HG03060 (cell line): ENCODE measurements around the gene ZNF799.
"Not testable (repeated sequence)": the region's sequence is repeated elsewhere in the genome, so short reads cannot be mapped to it uniquely, and the experiment has no call there.

Experiments used
- ATAC-seq: cut with Tn5 transposase; IDR thresholded peaks from one replicate; pipeline ENCODE4 v1.9.1; 2021; ENCODE audit warnings: low read depth, moderate number of reproducible peaks; ENCODE audit not compliant: unreplicated experiment

Gene ZNF799

GRCh38 chr19:12400633-12401502, at the start of gene ZNF799:
TSS of gene ZNF799 (minus strand) at chr19:12401271. CDS start at chr19:12401070, 201 bp downstream.
- ATAC-seq: peak; percentile 75

GRCh38 chr19:12450844-12451243, 49.8 kb upstream of the ZNF799 start:
- ATAC-seq: no peak

GRCh38 chr19:12448808-12449207, 47.7 kb upstream of the ZNF799 start:
- no peak for ATAC-seq

GRCh38 chr19:12440541-12441316, 39.7 kb upstream of the ZNF799 start, which contains the start of gene ZNF443:
TSS of gene ZNF443 (minus strand) at chr19:12441021. CDS start at chr19:12440914, 107 bp downstream.
- ATAC-seq: peak; percentile 84

GRCh38 chr19:12439686-12440540, 38.8 kb upstream of the ZNF799 start:
- peak; percentile 19 for ATAC-seq

GRCh38 chr19:12430726-12431299, 29.7 kb upstream of the ZNF799 start:
- not testable (repeated sequence) for ATAC-seq

- ATAC-seq: no peak
Observed at GRCh38 chr19:12425888-12426274, 24.8 kb upstream of the ZNF799 start.

- no peak for ATAC-seq
Observed at GRCh38 chr19:12425236-12425887, 24.3 kb upstream of the ZNF799 start.

- not testable (repeated sequence) for ATAC-seq
Observed at GRCh38 chr19:12417273-12417672, 16.2 kb upstream of the ZNF799 start.

- no peak for ATAC-seq
Observed at GRCh38 chr19:12411893-12412292, 10.8 kb upstream of the ZNF799 start.

- ATAC-seq: peak; percentile 29
Observed at GRCh38 chr19:12399901-12400632, 1.0 kb downstream of the ZNF799 start.

- not testable (repeated sequence) for ATAC-seq
Observed at GRCh38 chr19:12391148-12391547, 9.9 kb downstream of the ZNF799 start.

- ATAC-seq: not testable (repeated sequence)
Observed at GRCh38 chr19:12386365-12386764, 14.7 kb downstream of the ZNF799 start.

GRCh38 chr19:12380444-12380737, 20.7 kb downstream of the ZNF799 start:
- ATAC-seq: no peak

GRCh38 chr19:12379732-12380443, 21.2 kb downstream of the ZNF799 start:
- no peak for ATAC-seq

- ATAC-seq: no peak
Observed at GRCh38 chr19:12374026-12374425, 27.0 kb downstream of the ZNF799 start.

GRCh38 chr19:12365236-12366162, 35.6 kb downstream of the ZNF799 start, which contains the start of gene ZNF442:
TSS of gene ZNF442 (minus strand) at chr19:12365683. CDS start at chr19:12363631, 2,052 bp downstream.
- ATAC-seq: peak; percentile 69
